ENCODE results near the gene ZNF71. TPM values are rescaled to one million over a fixed set of nuclear protein-coding genes. Genes with fewer than 3 reads are reported as not detected.

ZNF71 gene
- total and polyA plus RNA-seq, 2 experiments from 2014 or later, result 12.5 to 15.3 TPM

DNA sequence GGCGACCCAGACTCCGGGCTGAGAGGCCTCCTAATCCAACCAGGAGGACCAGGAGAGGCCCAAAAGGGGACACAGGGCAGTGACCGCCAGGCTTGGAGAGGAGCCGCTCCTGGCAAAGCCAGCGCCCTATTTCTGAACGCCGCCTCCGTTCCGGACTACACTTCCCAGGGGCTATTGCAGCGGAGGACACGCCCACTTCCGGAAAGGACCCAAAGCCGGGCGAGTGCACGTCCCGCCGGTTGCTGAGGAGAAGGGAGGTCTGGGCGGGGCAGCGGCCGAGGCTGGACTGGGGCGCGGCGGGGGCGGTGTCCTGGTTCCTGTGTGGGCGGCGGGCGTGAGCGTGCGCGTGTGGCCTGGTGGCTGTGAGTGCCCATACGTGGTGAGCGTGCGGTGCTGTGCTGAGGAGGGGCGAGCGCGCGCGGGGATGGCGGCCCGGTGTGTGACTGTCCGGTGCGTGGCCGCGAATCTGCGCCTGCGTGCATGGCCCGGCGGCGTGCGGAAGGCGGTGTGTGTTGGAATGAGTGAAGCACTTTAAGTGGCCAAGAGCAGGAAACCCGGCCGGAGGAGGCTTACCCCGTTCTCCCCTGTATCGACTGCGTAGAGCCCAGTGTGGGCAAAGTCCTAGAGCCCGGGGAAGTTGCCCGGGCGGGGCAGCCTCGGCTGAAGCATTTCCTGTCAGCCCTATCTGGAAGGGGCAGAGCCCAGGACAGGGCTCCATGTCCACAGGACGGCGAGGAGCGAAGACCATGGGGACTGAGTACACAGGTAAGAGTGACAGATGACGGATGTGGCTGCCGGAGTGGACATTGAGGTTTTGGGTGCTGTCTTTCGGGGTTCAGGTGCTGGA is 27.6 kb upstream of the ZNF71 start, which contains the start of gene ZNF470:
ZNF470 (plus strand) TSS at position 195 of the 847 bp plus-strand sequence. CDS start 2,844 bp downstream, outside the sequence.
- Histone ChIP-seq H3K27ac (peak within 1 kb of the TSS; percentile 35), H3K4me3 (peak within 1 kb of the TSS; percentile 59), H3K9me3 (ENCODE audit: low read depth) (peaks cover 3% of the 10 kb centered on the region), H3K36me3 (peaks cover 12% of the 10 kb centered on the region), H3K27me3 (no peaks in the 10 kb centered on the region), H3K4me1 (ENCODE audit: low read depth) (no peaks in the 10 kb centered on the region)
- peak; percentile 95 to 96 for DNase-seq (ENCODE audit: low read depth in 1 of 2, low spot score in 1 of 2)
- TF ChIP-seq, protein P1, sequence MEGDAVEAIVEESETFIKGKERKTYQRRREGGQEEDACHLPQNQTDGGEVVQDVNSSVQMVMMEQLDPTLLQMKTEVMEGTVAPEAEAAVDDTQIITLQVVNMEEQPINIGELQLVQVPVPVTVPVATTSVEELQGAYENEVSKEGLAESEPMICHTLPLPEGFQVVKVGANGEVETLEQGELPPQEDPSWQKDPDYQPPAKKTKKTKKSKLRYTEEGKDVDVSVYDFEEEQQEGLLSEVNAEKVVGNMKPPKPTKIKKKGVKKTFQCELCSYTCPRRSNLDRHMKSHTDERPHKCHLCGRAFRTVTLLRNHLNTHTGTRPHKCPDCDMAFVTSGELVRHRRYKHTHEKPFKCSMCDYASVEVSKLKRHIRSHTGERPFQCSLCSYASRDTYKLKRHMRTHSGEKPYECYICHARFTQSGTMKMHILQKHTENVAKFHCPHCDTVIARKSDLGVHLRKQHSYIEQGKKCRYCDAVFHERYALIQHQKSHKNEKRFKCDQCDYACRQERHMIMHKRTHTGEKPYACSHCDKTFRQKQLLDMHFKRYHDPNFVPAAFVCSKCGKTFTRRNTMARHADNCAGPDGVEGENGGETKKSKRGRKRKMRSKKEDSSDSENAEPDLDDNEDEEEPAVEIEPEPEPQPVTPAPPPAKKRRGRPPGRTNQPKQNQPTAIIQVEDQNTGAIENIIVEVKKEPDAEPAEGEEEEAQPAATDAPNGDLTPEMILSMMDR (IDR thresholded peaks at IDR 0.05; ENCODE audit: low read depth, low read length), result no peak

DNA sequence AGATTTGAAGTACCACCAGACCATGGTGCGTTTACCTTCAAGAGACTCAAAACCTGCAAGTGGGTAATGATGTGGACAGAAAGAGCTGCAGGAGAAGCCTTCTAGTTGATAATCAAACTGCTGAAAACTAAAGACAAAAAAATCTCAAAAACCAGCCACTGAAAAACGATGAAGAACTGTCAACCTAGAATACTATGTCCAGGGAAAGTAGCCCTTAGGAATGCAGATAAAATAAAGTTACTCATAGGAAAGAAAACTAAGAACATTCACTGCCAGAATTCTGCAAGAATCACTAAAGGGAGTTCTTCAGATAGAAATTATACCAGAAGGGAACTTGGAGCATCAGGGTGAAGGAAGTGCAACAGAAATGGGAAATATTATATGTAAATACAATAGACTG is 22.5 kb upstream of the ZNF71 start:
- Histone ChIP-seq H3K27ac (no peak overlapping the region), H3K4me3 (no peak overlapping the region), H3K27me3 (no peaks in the 10 kb centered on the region), H3K9me3 (ENCODE audit: low read depth) (peaks cover 11% of the 10 kb centered on the region), H3K36me3 (peaks cover 40% of the 10 kb centered on the region), H3K4me1 (ENCODE audit: low read depth) (no peaks in the 10 kb centered on the region)
- no peak for DNase-seq (ENCODE audit: low read depth in 1 of 2, low spot score in 1 of 2)
- TF ChIP-seq, protein P1 (IDR thresholded peaks at IDR 0.05; ENCODE audit: low read depth, low read length), result no peak

DNA sequence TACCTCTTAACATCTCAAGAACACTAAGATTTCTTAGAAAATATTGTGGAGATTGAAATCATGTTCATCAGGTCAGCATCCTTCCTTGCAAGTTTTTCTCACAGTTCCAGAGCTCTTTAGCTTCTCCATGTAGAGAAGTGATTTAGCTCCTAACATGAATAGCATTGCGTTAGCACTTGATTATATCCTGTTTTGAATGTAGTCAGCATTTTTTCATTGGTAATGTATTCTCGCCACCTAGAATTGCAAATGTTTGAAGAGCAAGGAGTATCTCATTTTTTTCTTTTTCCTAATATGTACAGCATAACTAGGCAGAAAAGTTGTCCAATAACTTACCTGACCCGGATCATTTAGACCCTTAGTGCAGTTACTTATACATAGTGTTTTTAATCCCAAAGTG is 21.2 kb upstream of the ZNF71 start:
- TF ChIP-seq, protein P1 (IDR thresholded peaks at IDR 0.05; ENCODE audit: low read depth, low read length), result no peak

DNA sequence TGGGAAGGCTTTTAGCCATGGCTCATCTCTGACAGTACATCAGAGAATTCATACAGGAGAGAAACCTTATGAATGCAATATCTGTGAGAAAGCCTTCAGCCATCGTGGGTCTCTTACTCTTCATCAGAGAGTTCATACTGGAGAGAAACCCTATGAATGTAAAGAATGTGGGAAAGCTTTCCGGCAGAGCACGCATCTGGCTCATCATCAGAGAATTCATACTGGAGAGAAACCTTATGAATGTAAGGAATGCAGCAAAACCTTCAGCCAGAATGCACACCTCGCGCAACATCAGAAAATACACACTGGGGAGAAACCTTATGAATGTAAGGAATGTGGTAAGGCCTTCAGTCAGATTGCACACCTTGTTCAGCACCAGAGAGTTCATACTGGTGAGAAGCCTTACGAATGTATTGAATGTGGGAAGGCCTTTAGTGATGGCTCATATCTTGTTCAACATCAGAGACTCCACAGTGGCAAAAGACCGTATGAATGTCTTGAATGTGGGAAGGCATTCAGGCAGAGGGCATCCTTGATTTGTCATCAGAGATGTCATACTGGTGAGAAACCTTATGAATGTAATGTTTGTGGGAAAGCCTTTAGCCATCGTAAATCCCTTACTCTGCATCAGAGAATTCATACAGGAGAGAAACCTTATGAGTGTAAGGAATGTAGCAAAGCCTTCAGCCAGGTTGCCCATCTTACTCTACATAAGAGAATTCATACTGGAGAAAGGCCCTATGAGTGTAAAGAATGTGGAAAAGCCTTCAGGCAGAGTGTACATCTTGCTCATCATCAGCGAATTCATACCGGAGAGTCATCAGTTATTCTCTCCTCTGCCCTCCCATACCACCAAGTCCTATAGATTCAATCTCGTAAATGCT is 17.1 kb upstream of the ZNF71 start:
- no peak overlapping the region for H3K4me3 ChIP-seq
- H3K4me1 ChIP-seq (ENCODE audit: low read depth), result no peaks in the 10 kb centered on the region

More for the DNA sequence above, 21.2 kb upstream of the ZNF71 start:
- DNase-seq (ENCODE audit: low read depth in 1 of 2, low spot score in 1 of 2), result no peak
- H3K27me3 ChIP-seq, result no peaks in the 10 kb centered on the region
- peaks cover 21% of the 10 kb centered on the region for H3K9me3 ChIP-seq (ENCODE audit: low read depth)
- peaks cover 43% of the 10 kb centered on the region for H3K36me3 ChIP-seq
- no peaks in the 10 kb centered on the region for H3K4me1 ChIP-seq (ENCODE audit: low read depth)
- no peak overlapping the region for H3K4me3 ChIP-seq
- H3K27ac ChIP-seq, result no peak overlapping the region

DNA sequence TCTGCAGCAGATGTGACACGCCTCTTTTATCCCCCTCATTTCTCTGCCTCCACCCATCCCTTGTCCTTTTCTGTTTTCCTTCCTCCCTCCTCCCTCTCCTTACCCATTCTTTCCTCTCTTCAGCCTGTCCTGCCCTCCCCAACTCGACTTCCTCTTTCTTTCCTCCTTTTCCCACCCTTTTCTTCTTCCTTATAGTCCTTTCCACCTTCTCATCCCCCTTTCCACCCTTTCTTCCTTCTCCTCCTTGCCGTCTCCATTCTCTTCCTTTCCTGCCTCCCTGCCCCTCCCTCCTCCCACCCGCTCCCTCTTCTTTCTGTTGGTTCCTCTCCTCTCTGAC is 688 bp upstream of the ZNF71 start:
- TF ChIP-seq, protein P1 (IDR thresholded peaks at IDR 0.05; ENCODE audit: low read depth, low read length), result no peak
- Histone ChIP-seq H3K9me3 (ENCODE audit: low read depth) (no peaks in the 10 kb centered on the region), H3K27ac (no peak overlapping the region), H3K36me3 (no peaks in the 10 kb centered on the region), H3K27me3 (no peaks in the 10 kb centered on the region), H3K4me1 (ENCODE audit: low read depth) (no peaks in the 10 kb centered on the region), H3K4me3 (no peak overlapping the region)
- DNase-seq (ENCODE audit: low read depth in 1 of 2, low spot score in 1 of 2), result no peak

More for the DNA sequence above, 17.1 kb upstream of the ZNF71 start:
- H3K9me3 ChIP-seq (ENCODE audit: low read depth), result peaks cover 21% of the 10 kb centered on the region
- H3K36me3 ChIP-seq, result peaks cover 32% of the 10 kb centered on the region
- TF ChIP-seq, protein P1 (IDR thresholded peaks at IDR 0.05; ENCODE audit: low read depth, low read length), result no peak
- DNase-seq (ENCODE audit: low read depth in 1 of 2, low spot score in 1 of 2), result no peak
- H3K27me3 ChIP-seq, result no peaks in the 10 kb centered on the region
- H3K27ac ChIP-seq, result no peak overlapping the region

Measured in cardiac muscle cell (in vitro differentiated cells and primary cell).